ENCODE data around the gene HLA-F. TPM values are rescaled to one million over a fixed set of nuclear protein-coding genes. Genes with fewer than 3 reads are reported as not detected.

Gene HLA-F
- total RNA-seq, 4 donors from 2014 or later: 90.4 to 500 (median 306) TPM

- Histone ChIP-seq H3K4me1 (no peaks in the 10 kb centered on the region), H3K36me3 (no peaks in the 10 kb centered on the region), H3K27ac (no peak overlapping the region), H3K4me3 (no peak overlapping the region), H3K9me3 (no peaks in the 10 kb centered on the region), H3K27me3 (peaks cover 27% of the 10 kb centered on the region)
- in situ Hi-C loops (cut with MboI; ENCODE audit: low pct_ligation_motif_present in 1 of 4, low pct_unique_long_range_greater_than_20kb in 1 of 4, low sequenced_read_pairs in 3 of 4): loop anchor here in 1 of 4 donors (25.0 kb wide), 1 partner anchor 135 kb away; the partner anchor contains the start of gene HLA-G
- DNase-seq: peak; percentile 38
- intact Hi-C loops (cut with DNase I; ENCODE audit: low total_unique reads): loop anchor here (5.0 kb wide), 1 partner anchor 50 kb away; no protein-coding TSS in a partner anchor
- 30 to 60% methylated on average over 1 to 11 of the region's 17 CpGs for WGBS, 2 donors (ENCODE audit: low coverage in 1 of 2)
- TF ChIP-seq POLR2AphosphoS5 (IDR thresholded peaks at IDR 0.05) (no peak), CTCF (IDR thresholded peaks at IDR 0.05) (peak in 3 of 5 experiments; percentile 13 to 70 (median 62)), EP300 (IDR thresholded peaks at IDR 0.05; ENCODE audit: low read depth) (no peak), POLR2A (IDR thresholded peaks at IDR 0.05) (no peak)
These were observed 20.6 kb upstream of the HLA-F start for GRCh38 chr6:29702519-29703103.

DNA sequence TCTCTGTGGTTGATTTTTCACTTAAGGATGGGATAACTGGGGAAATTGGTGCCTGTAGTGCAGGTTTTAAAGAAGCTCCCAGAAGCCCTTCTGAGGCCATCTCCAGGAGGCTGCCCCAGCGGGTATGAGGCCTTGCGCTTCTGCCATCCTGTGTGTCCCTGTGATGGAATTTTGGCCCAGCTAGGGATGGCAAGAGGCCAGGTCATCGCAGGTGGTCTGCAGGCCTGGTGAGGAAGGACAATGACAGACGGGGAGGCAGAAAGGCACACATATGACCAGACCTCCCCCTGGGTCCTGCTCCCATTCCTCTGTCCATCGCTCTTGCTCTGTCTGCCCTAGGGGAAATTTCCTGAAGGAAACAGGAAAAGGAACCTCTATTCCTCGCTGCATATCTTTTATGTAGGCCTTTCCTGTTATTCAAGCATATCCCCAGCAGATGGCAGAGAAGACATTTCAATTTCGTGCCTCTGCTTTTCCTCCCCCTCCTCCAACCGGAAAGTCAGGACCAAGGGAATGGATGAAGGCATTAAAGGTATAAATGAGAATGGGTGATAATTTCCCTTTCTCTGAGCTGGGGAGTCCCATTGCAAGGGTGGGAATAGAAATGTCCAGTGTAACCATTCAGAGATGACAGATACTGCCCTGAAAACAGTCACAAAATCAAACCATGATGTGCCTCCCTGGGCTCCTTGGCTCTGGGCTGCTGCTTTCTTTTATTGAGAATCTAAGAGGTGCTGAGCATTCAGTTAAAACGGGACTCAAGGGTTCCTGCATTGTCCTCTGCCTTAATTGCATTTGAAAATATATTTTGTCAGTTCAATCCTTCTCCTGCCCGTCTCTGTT lies 17.6 kb upstream of the HLA-F start:
- Histone ChIP-seq H3K36me3 (no peaks in the 10 kb centered on the region), H3K4me1 (no peaks in the 10 kb centered on the region), H3K9me3 (no peaks in the 10 kb centered on the region), H3K4me3 (no peak overlapping the region), H3K27ac (no peak overlapping the region), H3K27me3 (peaks cover 27% of the 10 kb centered on the region)
- intact Hi-C loops (cut with DNase I; ENCODE audit: low total_unique reads): loop anchor here (2.0 kb wide), 1 partner anchor 129 kb away; no protein-coding TSS in a partner anchor
- TF ChIP-seq POLR2A (IDR thresholded peaks at IDR 0.05): no peak
- TF ChIP-seq EP300 (IDR thresholded peaks at IDR 0.05; ENCODE audit: low read depth): no peak
- no peak for TF ChIP-seq POLR2AphosphoS5 (IDR thresholded peaks at IDR 0.05)
- TF ChIP-seq CTCF (IDR thresholded peaks at IDR 0.05): peak; percentile 37 to 69 (median 56)
- in situ Hi-C loops (cut with MboI; ENCODE audit: low pct_ligation_motif_present in 1 of 4, low pct_unique_long_range_greater_than_20kb in 1 of 4, low sequenced_read_pairs in 3 of 4): loop anchor here in 1 of 4 donors (25.0 kb wide), 1 partner anchor 132 kb away; the partner anchor contains the start of gene HLA-G
- 27 to 36% methylated on average over 2 to 10 of the region's 10 CpGs for WGBS, 2 donors (ENCODE audit: low coverage in 1 of 2)
- DNase-seq: no peak

DNA sequence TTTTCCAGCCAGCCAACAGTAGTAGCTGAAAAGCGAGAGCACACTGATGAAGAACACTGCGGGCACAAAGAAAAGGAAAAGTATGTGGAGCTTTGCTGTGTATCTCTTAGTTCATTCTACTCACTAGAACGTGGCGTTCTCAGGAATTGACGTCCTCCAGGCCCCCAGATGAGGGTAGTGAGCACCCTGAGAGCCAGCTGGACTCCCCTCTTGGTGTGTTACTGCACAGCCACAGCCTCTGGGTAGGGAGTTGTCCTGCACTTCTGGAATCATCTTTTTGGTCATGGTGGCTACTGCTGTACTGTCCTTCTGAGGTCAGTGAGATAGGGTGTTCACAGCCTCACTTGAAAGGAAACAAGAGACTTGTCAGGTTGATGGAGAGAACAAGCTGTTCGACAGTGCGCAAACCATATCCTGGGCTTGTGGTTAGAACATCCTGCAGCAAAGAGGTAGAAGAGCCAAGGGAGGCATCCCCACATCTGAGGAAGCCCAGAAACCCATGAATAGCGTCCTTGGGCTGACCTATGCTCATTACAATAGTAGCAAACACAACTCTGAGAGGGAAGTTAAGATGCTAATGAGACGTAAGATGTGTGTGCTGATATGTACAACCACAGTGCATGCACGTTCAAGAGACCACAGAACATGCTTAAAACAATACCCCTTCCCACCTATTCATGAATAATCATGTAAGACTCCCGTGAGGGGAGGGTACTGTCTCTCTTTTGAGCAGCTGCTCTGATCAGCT lies 14.6 kb upstream of the HLA-F start:
- H3K4me3 ChIP-seq: no peak overlapping the region
- no peaks in the 10 kb centered on the region for H3K36me3 ChIP-seq
- peak; percentile 59 for DNase-seq
- peaks cover 18% of the 10 kb centered on the region for H3K27me3 ChIP-seq
- WGBS, 2 donors (ENCODE audit: low coverage in 1 of 2): 55 to 79% methylated on average over 5 to 11 of the region's 11 CpGs
- TF ChIP-seq CTCF (IDR thresholded peaks at IDR 0.05) (no peak), POLR2AphosphoS5 (IDR thresholded peaks at IDR 0.05) (peak in 1 of 3 donors; percentile 20), EP300 (IDR thresholded peaks at IDR 0.05; ENCODE audit: low read depth) (no peak), POLR2A (IDR thresholded peaks at IDR 0.05) (peak; percentile 36)
- intact Hi-C loops (cut with DNase I; ENCODE audit: low total_unique reads): no loop called here
- no peaks in the 10 kb centered on the region for H3K9me3 ChIP-seq
- in situ Hi-C loops (cut with MboI; ENCODE audit: low pct_ligation_motif_present in 1 of 4, low pct_unique_long_range_greater_than_20kb in 1 of 4, low sequenced_read_pairs in 3 of 4): loop anchor here in 1 of 4 donors (25.0 kb wide), 1 partner anchor 129 kb away; the partner anchor contains the start of gene HLA-G
- H3K27ac ChIP-seq: peak overlapping the region in 2 of 4 donors; percentile 23 to 37
- no peaks in the 10 kb centered on the region for H3K4me1 ChIP-seq
